OCI-LY1 (cell line): ENCODE data around the gene HEMGN.

Experiments
- H2AFZ ChIP-seq: fragments of 200-600 bp; sonication (generic), shearing (Covaris generic); 2 replicates; pipeline ENCODE4 v1.6.0; 2014; ENCODE audit warnings: antibody characterized with exemption, mild to moderate bottlenecking, low read length
- H3F3A ChIP-seq: fragments of 200-600 bp; sonication (generic), shearing (Covaris generic); 2 replicates; pipeline ENCODE4 v1.6.0; 2014; ENCODE audit warnings: mild to moderate bottlenecking, antibody characterized with exemption, low read length, moderate library complexity; ENCODE audit not compliant: insufficient read depth
- H3K27ac ChIP-seq: fragments of 200-600 bp; sonication (generic); 2 replicates; pipeline ENCODE4 v1.5.1; 2014; ENCODE audit warnings: low read length, mixed run types, mild to moderate bottlenecking, low read depth; ENCODE audit not compliant: poor library complexity, severe bottlenecking
- H3K27me3 ChIP-seq: fragments of 200-600 bp; sonication (generic); 2 replicates; pipeline ENCODE4 v1.6.0; 2014; ENCODE audit warnings: antibody characterized with exemption, mild to moderate bottlenecking, low read length, moderate library complexity; ENCODE audit not compliant: insufficient read depth
- H3K36me3 ChIP-seq: fragments of 200-600 bp; sonication (generic); 2 replicates; pipeline ENCODE4 v1.6.1; 2014; ENCODE audit warnings: mild to moderate bottlenecking, antibody characterized with exemption, low read length, moderate library complexity, mixed read lengths; ENCODE audit not compliant: insufficient read depth
- H3K4me1 ChIP-seq: fragments of 200-600 bp; sonication (generic); 2 replicates; pipeline ENCODE4 v1.5.1; 2014; ENCODE audit warnings: mild to moderate bottlenecking, low read length, moderate library complexity; ENCODE audit not compliant: insufficient read depth, severe bottlenecking
- H3K4me2 ChIP-seq: fragments of 200-600 bp; sonication (generic), shearing (Covaris generic); 2 replicates; pipeline ENCODE4 v1.6.1; 2014; ENCODE audit warnings: low read length
- H3K4me3 ChIP-seq: fragments of 200-600 bp; sonication (generic); 2 replicates; pipeline ENCODE4 v1.5.1; 2014; ENCODE audit warnings: low read length, low read depth, mild to moderate bottlenecking, mixed read lengths; ENCODE audit not compliant: poor library complexity, severe bottlenecking
- H3K79me2 ChIP-seq: fragments of 200-600 bp; shearing (Covaris generic); 2 replicates; pipeline ENCODE4 v1.6.1; 2016; ENCODE audit warnings: mixed run types, low read length, mixed read lengths; ENCODE audit not compliant: insufficient read depth
- H3K9ac ChIP-seq: fragments of 200-600 bp; sonication (generic), shearing (Covaris generic); 2 replicates; pipeline ENCODE4 v1.6.1; 2014; ENCODE audit warnings: mild to moderate bottlenecking, low read length, mixed read lengths
- H3K9me2 ChIP-seq: fragments of 200-600 bp; sonication (generic), shearing (Covaris generic); 2 replicates; pipeline ENCODE4 v1.6.1; 2014; ENCODE audit warnings: low read depth, mild to moderate bottlenecking, low read length, mixed read lengths
- H3K9me3 ChIP-seq: fragments of 200-600 bp; shearing (Covaris generic); 2 replicates; pipeline ENCODE4 v1.6.1; 2014; ENCODE audit warnings: low read length, mixed read lengths
- H4K20me1 ChIP-seq: fragments of 200-600 bp; sonication (generic), shearing (Covaris generic); 2 replicates; pipeline ENCODE4 v1.6.0; 2016; ENCODE audit warnings: mild to moderate bottlenecking, low read length; ENCODE audit not compliant: insufficient read depth
- EZH2 ChIP-seq: fragments of 200-600 bp; sonication (generic), shearing (Covaris generic); IDR thresholded peaks from 2 replicates; pipeline ENCODE4 v1.8.0; 2017; ENCODE audit warnings: borderline replicate concordance, mixed run types, mild to moderate bottlenecking, antibody characterized with exemption, low read length, moderate library complexity, mixed read lengths
- TF ChIP-seq, protein P1 (sequence below): fragments of 200-600 bp; sonication (generic), shearing (Covaris generic); IDR thresholded peaks from 2 replicates; pipeline ENCODE4 v1.5.1; 2017; ENCODE audit warnings: mild to moderate bottlenecking, antibody characterized with exemption, low read length, moderate library complexity, mixed read lengths

HEMGN gene

DNA sequence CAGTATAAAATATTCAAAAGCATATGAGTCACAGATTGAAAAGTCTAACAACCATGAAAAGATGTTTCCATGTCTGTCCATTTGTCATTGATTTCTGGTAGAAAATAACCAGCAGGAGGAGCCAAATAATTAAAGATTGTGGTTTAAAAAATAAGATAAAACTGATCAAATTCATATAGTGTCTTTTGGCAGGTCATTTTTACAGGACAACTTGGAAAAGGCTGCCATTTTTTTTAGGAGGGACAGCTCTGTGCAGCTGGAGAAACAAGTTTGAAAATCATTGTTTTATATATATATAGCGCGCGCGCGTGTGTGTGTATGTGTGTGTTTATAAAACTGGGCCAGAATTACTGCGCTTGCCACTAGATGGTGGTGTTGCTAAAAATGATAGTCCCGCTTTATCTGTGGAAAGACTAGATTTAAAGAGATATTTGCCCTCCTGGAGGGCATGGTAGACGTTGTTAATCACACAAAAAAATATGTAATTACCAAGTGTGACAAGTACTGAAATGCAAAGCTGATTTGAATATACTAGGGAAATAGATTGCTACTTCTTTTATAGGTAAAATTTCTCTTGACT lies 14.4 kb downstream of the HEMGN start:
- peak overlapping the region; percentile 66 for H3K4me3 ChIP-seq
- H4K20me1 ChIP-seq, result no peaks in the 10 kb centered on the region
- H3K9me3 ChIP-seq, result no peaks in the 10 kb centered on the region
- TF ChIP-seq, protein P1, sequence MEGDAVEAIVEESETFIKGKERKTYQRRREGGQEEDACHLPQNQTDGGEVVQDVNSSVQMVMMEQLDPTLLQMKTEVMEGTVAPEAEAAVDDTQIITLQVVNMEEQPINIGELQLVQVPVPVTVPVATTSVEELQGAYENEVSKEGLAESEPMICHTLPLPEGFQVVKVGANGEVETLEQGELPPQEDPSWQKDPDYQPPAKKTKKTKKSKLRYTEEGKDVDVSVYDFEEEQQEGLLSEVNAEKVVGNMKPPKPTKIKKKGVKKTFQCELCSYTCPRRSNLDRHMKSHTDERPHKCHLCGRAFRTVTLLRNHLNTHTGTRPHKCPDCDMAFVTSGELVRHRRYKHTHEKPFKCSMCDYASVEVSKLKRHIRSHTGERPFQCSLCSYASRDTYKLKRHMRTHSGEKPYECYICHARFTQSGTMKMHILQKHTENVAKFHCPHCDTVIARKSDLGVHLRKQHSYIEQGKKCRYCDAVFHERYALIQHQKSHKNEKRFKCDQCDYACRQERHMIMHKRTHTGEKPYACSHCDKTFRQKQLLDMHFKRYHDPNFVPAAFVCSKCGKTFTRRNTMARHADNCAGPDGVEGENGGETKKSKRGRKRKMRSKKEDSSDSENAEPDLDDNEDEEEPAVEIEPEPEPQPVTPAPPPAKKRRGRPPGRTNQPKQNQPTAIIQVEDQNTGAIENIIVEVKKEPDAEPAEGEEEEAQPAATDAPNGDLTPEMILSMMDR, result peak; percentile 90
- no peak for TF ChIP-seq EZH2
- no peaks in the 10 kb centered on the region for H3K9me2 ChIP-seq
- H3K27ac ChIP-seq, result peak overlapping the region; percentile 92
- peak overlapping the region; percentile 28; the same call in 1 of the 2 replicates for H3K9ac ChIP-seq
- no peaks in the 10 kb centered on the region for H3K27me3 ChIP-seq
- H3F3A ChIP-seq, result no peaks in the 10 kb centered on the region
- no peaks in the 10 kb centered on the region for H3K79me2 ChIP-seq
- peaks cover 47% of the 10 kb centered on the region for H3K4me1 ChIP-seq
- peak overlapping the region; percentile 12; the same call in 1 of the 2 replicates for H2AFZ ChIP-seq
- H3K4me2 ChIP-seq, result peak overlapping the region; percentile 98
- no peaks in the 10 kb centered on the region for H3K36me3 ChIP-seq

DNA sequence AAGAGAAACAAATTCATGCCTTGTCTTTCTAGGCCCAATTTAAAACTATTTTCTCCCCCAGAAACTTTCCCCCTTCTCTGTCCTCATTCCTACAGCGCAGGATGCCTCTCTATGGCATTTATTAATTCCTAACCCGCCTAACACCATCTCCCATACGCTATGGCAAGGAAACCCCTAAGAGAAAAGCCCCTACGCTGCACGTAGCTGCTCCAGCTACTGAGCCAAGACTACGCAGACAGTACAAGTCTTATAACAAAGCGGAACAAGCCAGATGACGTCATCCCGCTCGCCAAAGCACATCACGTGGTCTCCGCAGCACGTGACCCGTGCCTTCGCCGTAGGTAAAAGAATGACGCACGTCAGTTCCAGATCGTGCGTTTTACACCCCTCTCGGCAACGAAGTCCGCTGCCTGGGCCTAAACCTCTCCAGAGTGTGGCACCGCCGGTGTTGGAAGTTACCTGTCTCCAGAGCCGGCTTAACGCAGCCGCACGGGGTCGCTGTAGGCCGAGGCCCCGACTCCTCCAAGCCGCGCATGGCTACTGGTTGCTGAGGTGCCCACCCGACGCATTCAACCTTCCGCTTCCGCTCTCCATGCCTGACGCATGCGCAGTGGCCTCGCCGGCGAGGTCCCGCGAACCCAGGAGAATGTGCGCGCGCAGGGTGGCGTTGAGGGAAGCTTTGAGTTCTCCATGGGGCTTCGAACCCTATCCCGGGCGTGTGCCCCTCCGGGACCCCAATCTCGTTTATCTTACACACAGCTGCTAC lies 15.8 kb downstream of the HEMGN start, which contains the start of gene TRMO:
Gene TRMO (minus strand): TSS at position 542 of the 766 bp plus-strand sequence. CDS start 7 bp downstream, at position 535.
- peak within 1 kb of the TSS; percentile 66 for H3K4me3 ChIP-seq
- H3F3A ChIP-seq, result no peaks in the 10 kb centered on the region
- no peaks in the 10 kb centered on the region for H3K9me2 ChIP-seq
- peak within 1 kb of the TSS; percentile 94 for H3K9ac ChIP-seq
- H3K27ac ChIP-seq, result peak within 1 kb of the TSS; percentile 92
- H3K4me1 ChIP-seq, result peaks cover 47% of the 10 kb centered on the region
- no peaks in the 10 kb centered on the region for H3K36me3 ChIP-seq
- H2AFZ ChIP-seq, result peak within 1 kb of the TSS; percentile 80; the same call in 1 of the 2 replicates
- H3K4me2 ChIP-seq, result peak within 1 kb of the TSS; percentile 98
- TF ChIP-seq, protein P1, result peak; percentile 91
- no peak for TF ChIP-seq EZH2
- no peaks in the 10 kb centered on the region for H3K79me2 ChIP-seq
- H3K27me3 ChIP-seq, result no peaks in the 10 kb centered on the region
- no peaks in the 10 kb centered on the region for H3K9me3 ChIP-seq
- H4K20me1 ChIP-seq, result no peaks in the 10 kb centered on the region

DNA sequence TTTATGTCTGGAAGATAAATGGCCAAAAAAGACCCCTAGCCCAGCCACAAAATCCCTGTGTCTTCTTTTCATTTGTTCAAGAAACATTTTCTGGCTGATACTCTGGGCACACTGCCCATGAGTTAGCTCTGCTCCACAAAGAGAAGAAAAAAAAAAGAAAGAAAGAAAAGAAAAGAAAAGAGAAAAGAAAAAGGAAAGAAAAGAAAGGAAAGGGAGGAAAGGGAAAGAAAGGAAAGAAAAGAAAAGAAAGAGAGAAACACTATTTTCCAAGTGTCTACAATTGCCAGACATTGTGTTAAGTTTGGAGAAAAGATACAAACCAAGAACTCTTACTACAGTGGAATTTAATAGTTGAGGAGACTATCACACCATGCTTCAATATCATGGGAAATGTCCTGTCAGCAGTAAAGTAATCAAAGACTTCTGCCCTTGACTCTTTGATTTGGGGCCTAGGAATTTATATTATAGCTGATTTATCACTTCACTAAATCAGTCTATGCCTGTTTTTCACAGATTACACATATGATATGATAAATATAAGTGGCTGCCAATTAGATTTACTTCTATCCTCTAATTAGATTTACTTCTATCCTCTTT lies 18.7 kb downstream of the HEMGN start:
- Histone ChIP-seq H2AFZ (no peak overlapping the region), H3K4me3 (no peak overlapping the region), H3K9me2 (no peaks in the 10 kb centered on the region), H3K4me1 (peaks cover 42% of the 10 kb centered on the region), H3F3A (no peaks in the 10 kb centered on the region), H3K36me3 (peaks cover 12% of the 10 kb centered on the region; the same call in 1 of the 2 replicates), H3K27ac (no peak overlapping the region), H4K20me1 (no peaks in the 10 kb centered on the region), H3K9ac (no peak overlapping the region; the same call in 1 of the 2 replicates), H3K27me3 (no peaks in the 10 kb centered on the region), H3K4me2 (no peak overlapping the region), H3K9me3 (no peaks in the 10 kb centered on the region), H3K79me2 (no peaks in the 10 kb centered on the region)
- no peak for TF ChIP-seq EZH2
- TF ChIP-seq, protein P1, result no peak
